Mucosa of descending colon (tissue), 3 donors: ENCODE results near the gene MMP25. TPM values are rescaled to one million over a fixed set of nuclear protein-coding genes. Genes with fewer than 3 reads are reported as not detected.

ENCODE experiments used
- ATAC-seq: fragments of 200-7000 bp; cut with Tn5 transposase; one replicate; pipeline ENCODE4 v1.9.1; 2020; ENCODE audit warnings: mild to moderate bottlenecking, moderate library complexity
- DNase-seq, 3 donors: peaks; one replicate each; pipeline ENCODE4 v3.0.0-alpha.2; 2020
- H3K36me3 ChIP-seq: fragments of 200-600 bp; one replicate; pipeline ENCODE4 v1.8.0; 2021; ENCODE audit warnings: low read depth, mild to moderate bottlenecking
- H3K4me1 ChIP-seq: fragments of 200-600 bp; one replicate; pipeline ENCODE4 v1.8.0; 2021; ENCODE audit warnings: low read depth, mild to moderate bottlenecking
- H3K4me3 ChIP-seq: fragments of 200-600 bp; one replicate; pipeline ENCODE4 v1.8.0; 2021; ENCODE audit warnings: mild to moderate bottlenecking
- H3K9me3 ChIP-seq: fragments of 200-600 bp; one replicate; pipeline ENCODE4 v1.8.0; 2021; ENCODE audit warnings: mild to moderate bottlenecking
- intact Hi-C, 2 donors: fragments of 100-400 bp; cut with DNase I in 1 of 2; cut with micrococcal nuclease in 1 of 2; formaldehyde crosslinking; loops; one replicate each; pipeline versions ENCODE4 v1.11.0 to v1.11.1; 2022; cut with DNase I, micrococcal nuclease
- total RNA-seq, 3 donors: library from RNA; stranded (reverse); fragmentation: NEBNext Ultra II Directional in 2 of 3; extraction: Animal tissue kit (Norgen Biotek cat#: 25700) in 2 of 3; gene quantifications; one replicate each; pipeline versions ENCODE4 v1.2.1 to v1.2.4, GENCODE V29; 2021 to 2023
- TF ChIP-seq, protein P1 (sequence below): fragments of 200-600 bp; IDR thresholded peaks from one replicate; pipeline ENCODE4 v1.8.0; 2022; ENCODE audit warnings: antibody characterized with exemption, mild to moderate bottlenecking
- donor health status: DM: no; HTN: no; CAD: no; lungs with moderate emphysema.
- donor health status: DM: no; HTN: no; CAD: no.
- donor health status: DM: no; HTN: yes; CAD: no.

MMP25 gene
- total RNA-seq, 3 donors from 2014 or later = 0.69 to 4.0 (median 2.1) TPM

DNA sequence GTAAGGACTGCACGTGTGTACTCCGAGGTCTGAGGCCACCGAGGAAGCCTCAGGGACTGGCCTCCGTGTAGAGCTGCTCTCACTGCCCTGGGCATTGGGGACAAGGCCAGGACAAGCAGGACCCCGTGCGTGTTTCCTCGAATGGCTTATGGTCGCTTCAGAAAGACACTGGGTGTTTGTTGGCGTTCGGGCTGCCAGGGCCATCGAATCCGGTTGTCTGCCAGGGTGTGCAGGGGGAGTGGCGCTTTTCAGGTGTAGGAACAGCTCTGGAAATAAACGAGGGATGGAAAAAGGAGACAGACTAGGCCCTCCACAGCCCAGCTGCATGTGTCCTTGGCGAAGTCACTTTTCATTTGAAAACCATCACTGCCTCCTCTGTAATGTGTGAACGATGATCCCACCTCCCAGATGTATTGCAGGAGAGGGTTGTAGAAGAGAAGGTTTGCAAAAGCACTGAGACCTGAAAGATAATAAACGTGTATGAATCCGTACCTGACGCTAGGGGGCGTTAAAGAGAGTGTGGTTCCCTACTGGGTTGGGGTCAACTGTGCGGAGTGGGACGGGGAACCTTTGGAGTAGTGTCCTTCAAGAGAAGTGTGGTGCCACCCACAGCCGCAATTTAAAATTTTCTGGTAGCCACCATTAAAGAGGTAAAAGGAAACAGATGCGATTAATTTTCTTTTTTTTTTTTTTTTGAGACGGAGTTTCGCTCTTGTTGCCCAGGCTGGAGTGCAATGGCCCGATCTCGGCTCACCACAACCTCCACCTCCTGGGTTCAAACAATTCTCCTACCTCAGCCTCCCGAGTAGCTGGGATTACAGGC, 54.9 kb downstream of the MMP25 start:
- H3K36me3 ChIP-seq = no peaks in the 10 kb centered on the region
- peaks cover 21% of the 10 kb centered on the region for H3K4me1 ChIP-seq
- TF ChIP-seq, protein P1, sequence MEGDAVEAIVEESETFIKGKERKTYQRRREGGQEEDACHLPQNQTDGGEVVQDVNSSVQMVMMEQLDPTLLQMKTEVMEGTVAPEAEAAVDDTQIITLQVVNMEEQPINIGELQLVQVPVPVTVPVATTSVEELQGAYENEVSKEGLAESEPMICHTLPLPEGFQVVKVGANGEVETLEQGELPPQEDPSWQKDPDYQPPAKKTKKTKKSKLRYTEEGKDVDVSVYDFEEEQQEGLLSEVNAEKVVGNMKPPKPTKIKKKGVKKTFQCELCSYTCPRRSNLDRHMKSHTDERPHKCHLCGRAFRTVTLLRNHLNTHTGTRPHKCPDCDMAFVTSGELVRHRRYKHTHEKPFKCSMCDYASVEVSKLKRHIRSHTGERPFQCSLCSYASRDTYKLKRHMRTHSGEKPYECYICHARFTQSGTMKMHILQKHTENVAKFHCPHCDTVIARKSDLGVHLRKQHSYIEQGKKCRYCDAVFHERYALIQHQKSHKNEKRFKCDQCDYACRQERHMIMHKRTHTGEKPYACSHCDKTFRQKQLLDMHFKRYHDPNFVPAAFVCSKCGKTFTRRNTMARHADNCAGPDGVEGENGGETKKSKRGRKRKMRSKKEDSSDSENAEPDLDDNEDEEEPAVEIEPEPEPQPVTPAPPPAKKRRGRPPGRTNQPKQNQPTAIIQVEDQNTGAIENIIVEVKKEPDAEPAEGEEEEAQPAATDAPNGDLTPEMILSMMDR = no peak
- peak in 2 of 3 donors; percentile 47 to 51 for DNase-seq
- no peaks in the 10 kb centered on the region for H3K9me3 ChIP-seq
- H3K4me3 ChIP-seq = no peak overlapping the region
- intact Hi-C loops = no loop called here
- ATAC-seq = no peak

GRCh38 chr16:3101841-3102470, 55.6 kb downstream of the MMP25 start:
- TF ChIP-seq, protein P1 = no peak
- no peak for ATAC-seq
- H3K9me3 ChIP-seq = no peaks in the 10 kb centered on the region
- intact Hi-C loops = no loop called here
- H3K36me3 ChIP-seq = no peaks in the 10 kb centered on the region
- peaks cover 21% of the 10 kb centered on the region for H3K4me1 ChIP-seq
- DNase-seq = peak in 2 of 3 donors; percentile 38 to 51
- no peak overlapping the region for H3K4me3 ChIP-seq

DNA sequence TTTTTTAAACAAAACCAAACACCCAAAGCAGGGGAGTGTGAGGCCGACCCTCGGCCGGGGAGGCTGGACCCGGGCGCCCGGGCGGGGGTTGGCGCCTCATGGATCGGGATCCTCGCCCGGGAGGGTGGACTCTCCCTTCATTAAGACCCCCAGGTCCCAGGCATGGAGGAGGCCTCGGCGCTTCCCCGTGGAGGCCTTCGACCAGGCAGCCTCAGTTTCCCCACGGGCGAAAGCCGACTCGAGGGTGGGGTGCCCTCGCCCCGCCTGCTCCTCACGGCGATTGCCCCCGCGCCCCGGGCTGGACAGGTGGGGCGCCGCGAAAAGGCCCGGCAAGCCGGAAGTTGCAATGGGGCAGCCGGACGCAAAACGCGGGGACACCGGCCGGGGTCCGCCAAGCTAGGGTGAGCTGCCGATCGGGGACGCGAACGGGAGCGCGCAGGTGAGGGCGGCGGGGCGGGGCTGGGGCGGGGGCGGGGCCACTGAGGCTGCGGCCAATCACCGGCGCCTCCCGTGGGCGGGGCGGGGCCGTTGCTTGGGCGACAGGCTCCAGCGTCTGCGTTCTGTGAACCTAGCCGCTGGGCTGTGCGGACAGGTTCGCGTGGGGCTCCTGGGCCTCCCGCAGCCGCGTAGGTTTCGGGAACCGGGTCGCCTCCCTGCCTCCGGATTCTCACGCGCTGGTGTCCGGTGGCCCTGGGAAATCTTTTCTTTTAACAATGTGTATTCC, 60.0 kb downstream of the MMP25 start:
- intact Hi-C loops = no loop called here
- TF ChIP-seq, protein P1 = no peak
- peak; percentile 97 for ATAC-seq
- peaks cover 13% of the 10 kb centered on the region for H3K4me1 ChIP-seq
- no peaks in the 10 kb centered on the region for H3K9me3 ChIP-seq
- DNase-seq = peak; percentile 93 to 96 (median 95)
- no peaks in the 10 kb centered on the region for H3K36me3 ChIP-seq
- peak overlapping the region; percentile 14 for H3K4me3 ChIP-seq

Other genes with a start within 250 kb of the MMP25 start
- gene PRSS41, start 248.1 kb upstream of the MMP25 start, total RNA-seq = not detected
- 1 to 10 TPM in 1 of 3 donors, under 1 TPM in 2; 0.51 to 4.1 (median 0.58) TPM for gene PRSS21, start 229.3 kb upstream of the MMP25 start, total RNA-seq
- 10 to 100 TPM in 2 of 3 donors, 1 to 10 TPM in 1; 6.8 to 40.7 (median 24.3) TPM for gene ZG16B, start 216.3 kb upstream of the MMP25 start, total RNA-seq
- gene PRSS22, start 188.4 kb upstream of the MMP25 start, total RNA-seq = 10 to 100 TPM in 1 of 3 donors, 1 to 10 TPM in 2; 1.6 to 29.0 (median 1.9) TPM
- gene FLYWCH2, start 163.3 kb upstream of the MMP25 start, total RNA-seq = 10 to 100 TPM; 23.3 to 26.9 (median 25.3) TPM
- gene FLYWCH1, start 134.6 kb upstream of the MMP25 start, total RNA-seq = 10 to 100 TPM; 26.6 to 46.0 (median 34.3) TPM
- 1 to 10 TPM in 2 of 3 donors, under 1 TPM in 1; 0.22 to 1.7 (median 1.3) TPM for gene KREMEN2, start 82.3 kb upstream of the MMP25 start, total RNA-seq
- 10 to 100 TPM in 1 of 3 donors, 1 to 10 TPM in 2; 4.2 to 16.1 (median 8.0) TPM for gene PAQR4, start 77.2 kb upstream of the MMP25 start, total RNA-seq
- gene PKMYT1, start 66.1 kb upstream of the MMP25 start, total RNA-seq = 10 to 100 TPM in 1 of 3 donors, 1 to 10 TPM in 2; 3.1 to 20.0 (median 6.9) TPM
- under 1 TPM; 0.14 to 0.61 (median 0.47) TPM for gene CLDN9, start 33.6 kb upstream of the MMP25 start, total RNA-seq
- gene CLDN6, start 28.4 kb upstream of the MMP25 start, total RNA-seq = not detected
- gene TNFRSF12A, start 26.2 kb upstream of the MMP25 start, total RNA-seq = 1 to 10 TPM; 5.4 to 8.6 (median 6.7) TPM
- gene HCFC1R1, start 22.6 kb upstream of the MMP25 start, total RNA-seq = 10 to 100 TPM; 19.7 to 33.3 (median 26.5) TPM
- gene THOC6, start 22.5 kb upstream of the MMP25 start, total RNA-seq = 10 to 100 TPM; 23.7 to 26.0 (median 25.7) TPM
- gene BICDL2, start 9.6 kb upstream of the MMP25 start, total RNA-seq = 100 to 1,000 TPM in 1 of 3 donors, 10 to 100 TPM in 2; 49.1 to 102 (median 75.5) TPM
- gene IL32, start 19.1 kb downstream of the MMP25 start, total RNA-seq = 100 to 1,000 TPM; 394 to 627 (median 413) TPM
- gene ZSCAN10, start 52.7 kb downstream of the MMP25 start, total RNA-seq = not detected
- 10 to 100 TPM in 2 of 3 donors, 1 to 10 TPM in 1; 8.5 to 10.2 (median 10.2) TPM for gene ZNF205, start 66.0 kb downstream of the MMP25 start, total RNA-seq
- 10 to 100 TPM; 10.3 to 18.1 (median 14.1) TPM for gene ZNF213, start 88.5 kb downstream of the MMP25 start, total RNA-seq
- gene OR1F1, start 141.6 kb downstream of the MMP25 start, total RNA-seq = not detected
- gene ZNF200, start 188.6 kb downstream of the MMP25 start, total RNA-seq = 1 to 10 TPM; 6.6 to 8.0 (median 8.0) TPM
- gene MEFV, start 210.1 kb downstream of the MMP25 start, total RNA-seq = 1 to 10 TPM in 2 of 3 donors, under 1 TPM in 1; 0.61 to 2.2 (median 1.6) TPM
- gene ZNF263, start 236.9 kb downstream of the MMP25 start, total RNA-seq = 10 to 100 TPM; 20.6 to 24.6 (median 21.0) TPM